ENCODE results near the gene TNNI3. TPM values are rescaled to one million over a fixed set of nuclear protein-coding genes. Genes with fewer than 3 reads are reported as not detected.

Gene TNNI3
- total and polyA plus RNA-seq, 9 of the 15 experiments (the other 6 are each of a cell fraction or from before 2014, with no cell fraction given): 4.7 to 158 (median 42.0) TPM

DNA sequence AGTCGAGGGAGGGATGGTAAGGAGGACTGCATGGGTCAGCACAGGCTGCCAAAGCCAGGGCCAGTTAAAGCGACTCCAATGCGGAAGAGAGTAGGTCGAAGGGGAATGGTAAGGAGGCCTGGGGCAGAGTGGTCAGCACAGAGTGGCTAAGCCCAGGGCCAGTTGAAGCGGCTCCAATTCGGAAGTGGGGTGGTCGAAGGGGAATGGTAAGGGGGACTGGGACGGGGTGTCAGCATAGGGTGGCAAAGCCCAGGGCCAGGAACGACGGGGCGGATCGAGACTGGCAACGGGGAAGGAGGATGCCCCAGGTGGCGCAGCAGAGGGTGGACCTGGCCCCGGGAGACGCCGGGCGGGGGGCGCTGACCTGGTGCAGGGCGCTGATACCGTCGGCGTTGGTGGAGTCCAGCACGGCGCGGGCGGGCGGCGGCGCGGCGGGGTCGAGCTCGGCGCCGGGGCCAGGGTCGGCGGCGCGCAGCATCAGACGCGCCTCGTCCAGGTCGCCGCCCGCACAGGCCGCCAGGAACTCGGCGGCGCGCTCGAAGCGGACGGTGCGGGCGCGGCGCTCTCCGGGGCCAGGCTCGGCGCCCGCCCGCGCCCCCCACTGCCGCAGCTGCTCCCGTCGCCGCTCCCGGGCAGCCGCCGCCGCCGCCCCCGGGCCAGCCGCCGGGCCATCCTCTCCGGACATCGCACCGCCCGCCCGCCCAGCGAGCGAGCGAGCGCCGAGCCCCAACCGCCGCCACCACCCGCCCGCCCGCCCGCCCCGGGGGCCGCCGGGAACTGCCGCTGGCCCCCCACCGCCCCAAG is 40.5 kb downstream of the TNNI3 start, which contains the start of gene PPP1R12C (continued):
- TF ChIP-seq, protein P1, sequence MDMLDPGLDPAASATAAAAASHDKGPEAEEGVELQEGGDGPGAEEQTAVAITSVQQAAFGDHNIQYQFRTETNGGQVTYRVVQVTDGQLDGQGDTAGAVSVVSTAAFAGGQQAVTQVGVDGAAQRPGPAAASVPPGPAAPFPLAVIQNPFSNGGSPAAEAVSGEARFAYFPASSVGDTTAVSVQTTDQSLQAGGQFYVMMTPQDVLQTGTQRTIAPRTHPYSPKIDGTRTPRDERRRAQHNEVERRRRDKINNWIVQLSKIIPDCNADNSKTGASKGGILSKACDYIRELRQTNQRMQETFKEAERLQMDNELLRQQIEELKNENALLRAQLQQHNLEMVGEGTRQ (CRISPR knock-in tag; IDR thresholded peaks at IDR 0.05): no peak
- TF ChIP-seq ASH1L (IDR thresholded peaks at IDR 0.05; ENCODE audit: borderline replicate concordance, low read depth, partially characterized antibody) (no peak), HMGN3 (IDR thresholded peaks at IDR 0.05; ENCODE audit: borderline replicate concordance, extremely low read depth, insufficient read length, low read depth, low read length) (no peak), KHSRP (IDR thresholded peaks at IDR 0.05) (no peak), USF1 (CRISPR knock-in tag; IDR thresholded peaks at IDR 0.05) (no peak), SAP30 (IDR thresholded peaks at IDR 0.05; ENCODE audit: borderline replicate concordance, insufficient read depth, low read depth, low read length, poor library complexity, severe bottlenecking) (peak; percentile 80), SREBF2 (CRISPR knock-in tag; IDR thresholded peaks at IDR 0.05) (no peak), ERF (CRISPR knock-in tag; IDR thresholded peaks at IDR 0.05) (0 out of 2 replicates have a peak, but pooled peaks have one; percentile 45), ZNF384 (IDR thresholded peaks at IDR 0.05; ENCODE audit: low read depth, low read length) (no peak), ZNF253 (CRISPR knock-in tag; conservative IDR thresholded peaks at IDR 0.05) (no peak), FOXO4 (CRISPR knock-in tag; IDR thresholded peaks at IDR 0.05) (no peak), FOXA3 (CRISPR knock-in tag; conservative IDR thresholded peaks at IDR 0.05 in 1 of 2, IDR thresholded peaks at IDR 0.05 in 1 of 2) (no peak), ZNF644 (tag; IDR thresholded peaks at IDR 0.05; ENCODE audit: low read depth) (no peak), LARP7 (IDR thresholded peaks at IDR 0.05) (no peak)
- TF ChIP-seq, protein P2, sequence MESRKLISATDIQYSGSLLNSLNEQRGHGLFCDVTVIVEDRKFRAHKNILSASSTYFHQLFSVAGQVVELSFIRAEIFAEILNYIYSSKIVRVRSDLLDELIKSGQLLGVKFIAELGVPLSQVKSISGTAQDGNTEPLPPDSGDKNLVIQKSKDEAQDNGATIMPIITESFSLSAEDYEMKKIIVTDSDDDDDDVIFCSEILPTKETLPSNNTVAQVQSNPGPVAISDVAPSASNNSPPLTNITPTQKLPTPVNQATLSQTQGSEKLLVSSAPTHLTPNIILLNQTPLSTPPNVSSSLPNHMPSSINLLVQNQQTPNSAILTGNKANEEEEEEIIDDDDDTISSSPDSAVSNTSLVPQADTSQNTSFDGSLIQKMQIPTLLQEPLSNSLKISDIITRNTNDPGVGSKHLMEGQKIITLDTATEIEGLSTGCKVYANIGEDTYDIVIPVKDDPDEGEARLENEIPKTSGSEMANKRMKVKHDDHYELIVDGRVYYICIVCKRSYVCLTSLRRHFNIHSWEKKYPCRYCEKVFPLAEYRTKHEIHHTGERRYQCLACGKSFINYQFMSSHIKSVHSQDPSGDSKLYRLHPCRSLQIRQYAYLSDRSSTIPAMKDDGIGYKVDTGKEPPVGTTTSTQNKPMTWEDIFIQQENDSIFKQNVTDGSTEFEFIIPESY (CRISPR knock-in tag; IDR thresholded peaks at IDR 0.05): no peak
- TF ChIP-seq, protein P3, sequence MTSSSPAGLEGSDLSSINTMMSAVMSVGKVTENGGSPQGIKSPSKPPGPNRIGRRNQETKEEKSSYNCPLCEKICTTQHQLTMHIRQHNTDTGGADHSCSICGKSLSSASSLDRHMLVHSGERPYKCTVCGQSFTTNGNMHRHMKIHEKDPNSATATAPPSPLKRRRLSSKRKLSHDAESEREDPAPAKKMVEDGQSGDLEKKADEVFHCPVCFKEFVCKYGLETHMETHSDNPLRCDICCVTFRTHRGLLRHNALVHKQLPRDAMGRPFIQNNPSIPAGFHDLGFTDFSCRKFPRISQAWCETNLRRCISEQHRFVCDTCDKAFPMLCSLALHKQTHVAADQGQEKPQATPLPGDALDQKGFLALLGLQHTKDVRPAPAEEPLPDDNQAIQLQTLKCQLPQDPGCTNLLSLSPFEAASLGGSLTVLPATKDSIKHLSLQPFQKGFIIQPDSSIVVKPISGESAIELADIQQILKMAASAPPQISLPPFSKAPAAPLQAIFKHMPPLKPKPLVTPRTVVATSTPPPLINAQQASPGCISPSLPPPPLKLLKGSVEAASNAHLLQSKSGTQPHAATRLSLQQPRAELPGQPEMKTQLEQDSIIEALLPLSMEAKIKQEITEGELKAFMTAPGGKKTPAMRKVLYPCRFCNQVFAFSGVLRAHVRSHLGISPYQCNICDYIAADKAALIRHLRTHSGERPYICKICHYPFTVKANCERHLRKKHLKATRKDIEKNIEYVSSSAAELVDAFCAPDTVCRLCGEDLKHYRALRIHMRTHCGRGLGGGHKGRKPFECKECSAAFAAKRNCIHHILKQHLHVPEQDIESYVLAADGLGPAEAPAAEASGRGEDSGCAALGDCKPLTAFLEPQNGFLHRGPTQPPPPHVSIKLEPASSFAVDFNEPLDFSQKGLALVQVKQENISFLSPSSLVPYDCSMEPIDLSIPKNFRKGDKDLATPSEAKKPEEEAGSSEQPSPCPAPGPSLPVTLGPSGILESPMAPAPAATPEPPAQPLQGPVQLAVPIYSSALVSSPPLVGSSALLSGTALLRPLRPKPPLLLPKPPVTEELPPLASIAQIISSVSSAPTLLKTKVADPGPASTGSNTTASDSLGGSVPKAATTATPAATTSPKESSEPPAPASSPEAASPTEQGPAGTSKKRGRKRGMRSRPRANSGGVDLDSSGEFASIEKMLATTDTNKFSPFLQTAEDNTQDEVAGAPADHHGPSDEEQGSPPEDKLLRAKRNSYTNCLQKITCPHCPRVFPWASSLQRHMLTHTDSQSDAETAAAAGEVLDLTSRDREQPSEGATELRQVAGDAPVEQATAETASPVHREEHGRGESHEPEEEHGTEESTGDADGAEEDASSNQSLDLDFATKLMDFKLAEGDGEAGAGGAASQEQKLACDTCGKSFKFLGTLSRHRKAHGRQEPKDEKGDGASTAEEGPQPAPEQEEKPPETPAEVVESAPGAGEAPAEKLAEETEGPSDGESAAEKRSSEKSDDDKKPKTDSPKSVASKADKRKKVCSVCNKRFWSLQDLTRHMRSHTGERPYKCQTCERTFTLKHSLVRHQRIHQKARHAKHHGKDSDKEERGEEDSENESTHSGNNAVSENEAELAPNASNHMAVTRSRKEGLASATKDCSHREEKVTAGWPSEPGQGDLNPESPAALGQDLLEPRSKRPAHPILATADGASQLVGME (CRISPR knock-in tag; IDR thresholded peaks at IDR 0.05): no peak
